ENCODE results near the gene FBXO42.

The FBXO42 gene

GRCh38 chr1:16203550-16203949 lies 148.7 kb downstream of the FBXO42 start:
- no peak for DNase-seq

GRCh38 chr1:16202281-16203210 lies 149.7 kb downstream of the FBXO42 start:
- DNase-seq: no peak

- no peak for DNase-seq
Measured at GRCh38 chr1:16199700-16200099, 152.6 kb downstream of the FBXO42 start.

- no peak for DNase-seq
Measured at GRCh38 chr1:16199157-16199501, 153.2 kb downstream of the FBXO42 start.

- DNase-seq: no peak
Measured at GRCh38 chr1:16198444-16199156, 153.7 kb downstream of the FBXO42 start.

GRCh38 chr1:16196874-16197273 lies 155.4 kb downstream of the FBXO42 start:
- DNase-seq: no peak
